Right kidney (tissue), 9 donors: Measurements from ENCODE around the gene WDR18.

Experiments used
- DNase-seq: peaks from one replicate; pipeline ENCODE4 v3.0.0-alpha.2; 2016
- long read RNA-seq, 8 donors: transcript quantifications; one replicate each; lab custom pipeline, GENCODE V29; 2026

Gene WDR18, protein sequence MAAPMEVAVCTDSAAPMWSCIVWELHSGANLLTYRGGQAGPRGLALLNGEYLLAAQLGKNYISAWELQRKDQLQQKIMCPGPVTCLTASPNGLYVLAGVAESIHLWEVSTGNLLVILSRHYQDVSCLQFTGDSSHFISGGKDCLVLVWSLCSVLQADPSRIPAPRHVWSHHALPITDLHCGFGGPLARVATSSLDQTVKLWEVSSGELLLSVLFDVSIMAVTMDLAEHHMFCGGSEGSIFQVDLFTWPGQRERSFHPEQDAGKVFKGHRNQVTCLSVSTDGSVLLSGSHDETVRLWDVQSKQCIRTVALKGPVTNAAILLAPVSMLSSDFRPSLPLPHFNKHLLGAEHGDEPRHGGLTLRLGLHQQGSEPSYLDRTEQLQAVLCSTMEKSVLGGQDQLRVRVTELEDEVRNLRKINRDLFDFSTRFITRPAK
- long read RNA-seq, donor 1, transcript WDR18-202 (10 exons, 1,608 nt): major isoform, 34 of 44 reads
- long read RNA-seq, donor 1, partial matches to known transcripts: 6 of 44 reads
- long read RNA-seq, donor 1, other reads (novel, unspliced or antisense): 0 of 44 reads
- long read RNA-seq, donor 2, transcript WDR18-202 (10 exons, 1,608 nt): major isoform, 17 of 26 reads
- long read RNA-seq, donor 2, partial matches to known transcripts: 7 of 26 reads
- long read RNA-seq, donor 2, other reads (novel, unspliced or antisense): 0 of 26 reads
- long read RNA-seq, donor 3, transcript WDR18-202 (10 exons, 1,608 nt): major isoform, 9 of 12 reads
- long read RNA-seq, donor 3, partial matches to known transcripts: 0 of 12 reads
- long read RNA-seq, donor 3, other reads (novel, unspliced or antisense): 0 of 12 reads
- long read RNA-seq, donor 4, transcript WDR18-202 (10 exons, 1,608 nt): major isoform, 24 of 26 reads
- long read RNA-seq, donor 4, partial matches to known transcripts: 0 of 26 reads
- long read RNA-seq, donor 4, other reads (novel, unspliced or antisense): 0 of 26 reads
- long read RNA-seq, donor 5, transcript WDR18-202 (10 exons, 1,608 nt): major isoform, 34 of 38 reads
- long read RNA-seq, donor 5, partial matches to known transcripts: 0 of 38 reads
- long read RNA-seq, donor 5, other reads (novel, unspliced or antisense): 0 of 38 reads
- long read RNA-seq, donor 6, transcript WDR18-202 (10 exons, 1,608 nt): major isoform, 16 of 46 reads
- long read RNA-seq, donor 6, partial matches to known transcripts: 25 of 46 reads
- long read RNA-seq, donor 6, other reads (novel, unspliced or antisense): 0 of 46 reads
- long read RNA-seq, donor 7: 0 reads
- long read RNA-seq, donor 8, transcript WDR18-202 (10 exons, 1,608 nt): major isoform, 22 of 23 reads
- long read RNA-seq, donor 8, partial matches to known transcripts: 0 of 23 reads
- long read RNA-seq, donor 8, other reads (novel, unspliced or antisense): 0 of 23 reads

DNA sequence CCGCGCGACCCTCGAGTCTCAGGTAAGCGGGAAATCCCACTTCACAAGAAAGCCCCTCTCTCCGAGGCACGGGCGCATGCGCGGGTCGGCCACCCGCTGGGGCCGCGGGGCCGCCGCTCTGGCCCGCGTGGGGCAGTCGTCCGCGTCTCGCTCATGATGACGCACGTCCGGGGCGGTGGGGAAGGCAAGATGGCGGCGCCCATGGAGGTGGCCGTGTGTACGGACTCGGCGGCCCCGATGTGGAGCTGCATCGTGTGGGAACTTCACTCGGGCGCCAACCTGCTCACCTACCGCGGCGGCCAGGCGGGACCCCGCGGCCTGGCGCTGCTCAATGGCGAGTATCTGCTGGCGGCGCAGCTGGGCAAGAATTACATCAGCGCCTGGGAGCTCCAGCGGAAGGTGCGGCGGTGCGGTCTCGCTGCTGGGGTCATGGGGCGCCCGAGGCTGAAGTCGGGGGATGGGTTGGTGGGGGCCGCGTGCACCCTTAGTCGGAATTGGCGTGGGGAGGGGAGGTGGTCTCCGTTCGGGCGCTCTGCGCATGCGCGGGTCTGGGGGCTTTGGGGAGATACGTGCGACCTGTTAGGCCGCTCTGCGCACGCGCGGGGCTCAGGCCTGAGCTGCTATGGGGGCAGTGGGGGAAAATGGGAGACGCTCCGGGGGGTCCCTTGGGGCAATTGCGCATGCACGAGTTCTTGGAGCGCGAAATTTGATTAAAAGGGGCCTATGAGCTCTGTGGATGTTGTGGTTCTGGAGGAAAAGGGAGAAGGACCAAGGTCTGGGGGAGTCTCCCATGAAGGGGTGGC, at the start of gene WDR18:
Gene WDR18, plus strand, starts transcription at position 181 of the 803 bp plus-strand sequence. Its CDS starts 9 bp downstream, at position 190.
- peak; percentile 93 for DNase-seq

DNA sequence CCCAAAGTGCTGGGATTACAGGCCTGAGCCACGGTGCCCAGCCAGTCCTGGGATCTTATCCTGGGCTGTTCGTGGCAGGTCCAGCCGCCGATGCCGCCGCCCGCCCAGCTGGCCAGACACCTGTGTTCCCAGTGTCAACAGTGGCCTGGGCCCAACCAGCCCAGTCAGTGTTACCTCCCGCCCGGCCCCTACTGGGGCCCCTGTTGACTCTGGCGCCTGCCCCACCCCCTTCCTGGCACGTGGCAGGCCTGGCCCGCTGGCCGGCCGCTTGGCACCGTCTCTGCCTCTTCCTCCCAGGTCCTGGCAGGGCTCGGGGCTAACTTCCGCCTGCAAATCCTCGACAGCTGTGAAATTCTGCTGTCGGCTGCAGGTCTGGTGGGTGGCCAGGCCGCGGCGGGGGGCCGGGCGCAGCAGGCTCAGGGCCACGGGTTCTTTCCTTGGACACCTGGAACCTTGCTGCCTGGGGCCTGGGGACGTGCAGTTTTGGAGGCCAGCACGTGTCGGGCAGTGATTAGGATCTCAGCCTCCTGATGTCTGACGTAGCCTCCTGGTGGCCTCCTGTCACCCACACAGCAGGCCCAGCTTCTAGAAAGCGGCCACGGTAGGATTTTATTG, 49.2 kb upstream of the WDR18 start:
- peak; percentile 57 for DNase-seq

DNA sequence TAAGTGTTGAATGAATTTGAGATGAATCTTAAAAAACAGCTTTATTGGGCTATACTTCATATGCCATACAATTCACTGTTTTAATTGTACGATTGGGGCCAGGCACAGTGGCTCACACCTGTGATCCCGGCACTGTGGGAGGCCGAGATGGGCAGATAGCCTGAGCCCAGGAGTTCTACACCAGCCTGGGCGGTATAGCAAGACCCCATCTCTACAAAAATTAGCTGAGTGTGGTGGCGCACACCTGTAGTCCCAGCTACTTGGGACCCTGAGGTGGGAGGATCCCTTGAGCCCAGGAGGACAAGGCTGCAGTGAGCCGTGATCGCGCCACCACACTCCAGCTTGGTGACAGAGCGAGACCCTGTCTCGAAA, 48.0 kb upstream of the WDR18 start:
- no peak for DNase-seq

DNA sequence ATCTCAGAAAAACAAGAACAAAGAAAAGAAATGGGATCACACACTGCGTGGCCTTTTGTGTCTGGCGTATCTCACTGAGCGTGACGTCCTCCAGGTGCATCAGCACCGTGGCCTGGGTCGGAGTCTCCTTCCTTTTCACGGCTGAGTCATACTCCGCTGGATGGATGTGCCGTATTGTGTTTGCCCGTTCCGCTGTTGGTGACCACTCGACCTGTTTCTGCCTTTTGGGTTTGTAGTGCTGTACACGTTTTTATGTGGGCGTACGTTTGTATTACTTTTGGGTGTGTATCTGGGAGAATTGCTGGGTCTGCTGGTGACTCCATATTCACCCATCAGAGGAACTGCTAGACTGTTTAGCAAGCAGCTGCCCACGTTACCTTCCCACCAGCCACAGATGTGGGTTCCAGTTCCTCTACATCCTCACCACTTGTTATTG, 46.9 kb upstream of the WDR18 start:
- DNase-seq: no peak

DNA sequence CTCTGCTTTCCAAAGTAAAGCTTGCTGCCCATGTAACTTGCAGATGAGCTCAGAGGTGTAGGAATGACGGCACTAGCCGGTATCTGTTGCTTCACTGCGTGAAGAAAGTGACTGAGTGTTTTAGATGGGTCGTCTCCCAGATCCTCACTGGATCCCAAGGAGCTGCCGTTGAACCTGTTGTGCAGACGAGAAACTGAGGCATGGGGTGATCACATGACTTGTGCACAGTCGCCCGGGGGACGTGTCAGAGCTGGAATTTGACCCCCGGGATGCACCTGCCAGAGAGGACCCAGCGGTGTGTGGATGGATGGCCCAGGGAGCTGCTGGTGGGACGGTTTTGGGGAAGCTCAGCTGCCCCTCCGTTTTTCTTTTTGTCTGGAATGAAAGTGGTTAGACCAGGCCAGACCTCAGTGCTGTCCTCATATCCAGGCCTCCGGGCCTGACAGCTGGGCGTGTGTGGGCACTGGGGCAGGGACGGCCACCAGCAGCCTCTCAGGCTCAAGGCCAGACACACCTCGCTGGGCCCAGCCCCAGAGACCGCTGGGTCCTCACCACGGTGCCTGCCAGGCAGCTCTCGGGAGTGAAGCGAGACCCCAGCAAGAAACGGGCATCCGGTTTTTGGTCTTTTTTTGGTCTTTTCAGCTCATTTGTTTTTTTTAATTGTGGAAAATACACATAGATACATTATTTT, 45.8 kb upstream of the WDR18 start:
- DNase-seq: no peak

DNA sequence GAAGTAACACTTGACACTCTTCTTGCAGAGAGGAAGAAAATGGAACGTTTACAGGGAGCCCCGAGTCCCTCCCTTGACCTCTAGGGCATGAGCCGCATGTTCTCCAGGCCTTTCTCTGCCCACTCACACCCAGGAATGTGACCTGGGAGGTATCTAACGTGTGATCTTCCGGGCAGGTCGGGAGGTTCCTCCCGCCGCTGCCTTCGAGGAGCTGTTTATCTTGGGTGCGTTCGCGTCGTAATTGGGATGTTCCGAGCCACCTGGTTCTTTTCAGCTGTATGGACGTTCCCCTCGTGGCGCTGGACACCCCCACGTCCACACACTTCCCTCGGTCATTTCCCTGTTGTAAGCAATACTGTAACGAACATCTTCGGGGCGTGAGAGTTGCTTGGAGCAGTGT, 44.7 kb upstream of the WDR18 start:
- DNase-seq: no peak

DNA sequence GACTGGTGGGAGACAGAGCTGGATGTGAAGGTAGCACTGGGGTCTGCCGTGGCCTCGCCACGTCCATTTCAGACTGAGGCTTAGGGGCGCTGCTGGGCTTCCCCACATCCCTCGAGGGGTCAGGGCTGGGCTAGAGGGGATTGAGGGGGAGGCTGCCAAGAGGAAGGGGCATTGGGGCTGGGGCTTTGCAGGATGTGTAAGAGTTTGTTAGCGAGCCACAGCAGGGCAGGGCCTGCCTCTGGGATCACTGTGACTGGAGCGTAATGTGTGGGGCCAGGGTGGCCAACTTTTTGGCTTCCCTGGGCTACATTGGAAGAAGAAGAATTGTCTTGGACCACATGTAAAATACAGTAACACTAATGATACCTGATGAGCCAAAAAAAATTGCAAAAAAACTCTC, 44.2 kb upstream of the WDR18 start:
- DNase-seq: no peak

DNA sequence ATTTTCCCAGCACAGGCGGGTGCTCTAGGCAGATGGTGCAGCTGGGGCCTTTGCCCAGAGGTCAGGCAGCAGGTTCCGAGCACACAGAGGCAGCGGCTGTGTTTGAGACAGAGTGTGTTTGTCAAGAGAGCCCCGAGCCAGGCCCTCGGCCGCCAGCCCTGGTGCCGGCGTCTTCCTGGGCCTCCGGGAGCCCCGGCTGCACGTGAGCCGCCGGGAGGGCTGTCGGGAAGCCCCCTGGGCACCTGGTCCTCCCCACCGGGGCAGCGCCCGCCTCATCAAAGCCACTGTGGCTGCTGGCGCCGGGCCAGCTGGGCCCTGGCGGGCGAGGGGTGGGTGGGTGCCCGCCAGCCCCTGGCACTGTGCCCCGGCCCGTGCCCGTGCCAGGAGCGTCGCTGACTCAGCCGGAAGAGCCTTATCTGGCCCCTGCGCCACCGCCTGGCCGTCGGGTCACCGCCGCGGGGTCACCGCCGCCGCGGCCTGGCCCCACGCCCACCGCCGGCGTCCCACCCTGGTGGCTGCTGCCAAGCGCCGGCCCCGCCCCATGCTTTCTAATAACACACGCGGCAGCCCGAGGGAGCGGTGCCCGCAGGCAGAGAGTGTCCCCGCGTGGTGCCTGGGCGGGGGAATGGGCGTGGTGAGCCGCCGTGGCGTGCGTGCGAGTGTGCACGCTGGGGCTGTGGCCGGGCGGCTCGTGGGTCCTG, 43.4 kb upstream of the WDR18 start:
- DNase-seq: no peak

DNA sequence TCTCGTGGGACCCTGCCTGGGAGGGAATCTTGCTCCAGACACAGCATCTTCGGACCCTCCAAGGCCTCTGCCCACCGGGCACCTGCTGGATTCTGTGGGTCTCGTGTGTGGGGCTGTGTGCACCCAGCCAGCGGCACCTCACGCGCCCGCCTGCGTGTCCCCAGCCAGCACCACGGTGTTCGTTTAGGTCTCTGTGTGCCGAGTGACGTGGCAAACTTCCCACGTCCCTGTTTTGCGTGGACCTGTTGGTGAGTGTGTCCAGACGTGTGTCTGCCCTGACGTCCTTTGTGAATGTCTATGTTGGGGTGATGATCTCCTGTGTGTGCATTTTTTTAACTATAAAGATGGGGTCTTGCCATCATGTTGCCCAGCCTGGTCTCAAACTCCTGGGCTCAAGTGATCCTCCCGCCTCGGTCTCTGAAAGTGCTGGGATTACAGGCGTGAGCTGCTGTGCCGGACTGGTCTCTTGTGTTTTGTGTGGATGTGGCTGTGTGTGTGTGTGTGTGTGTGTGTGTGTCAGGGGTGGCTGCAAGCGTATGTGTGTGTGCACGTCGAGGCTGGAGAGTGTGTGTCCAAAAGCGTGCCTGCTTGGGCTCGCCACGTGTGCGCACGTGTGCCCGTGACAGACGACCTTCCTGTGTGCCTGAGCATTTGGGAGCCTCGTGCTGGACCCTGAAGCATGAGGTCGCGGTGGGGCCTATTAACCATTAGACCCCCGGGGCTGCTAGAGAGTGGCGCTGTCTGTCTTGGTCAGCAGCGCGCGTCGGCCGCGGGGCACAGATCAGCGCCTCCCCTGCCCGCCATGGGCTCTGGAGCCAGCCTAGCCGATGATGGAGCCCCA, 42.6 kb upstream of the WDR18 start:
- no peak for DNase-seq

DNA sequence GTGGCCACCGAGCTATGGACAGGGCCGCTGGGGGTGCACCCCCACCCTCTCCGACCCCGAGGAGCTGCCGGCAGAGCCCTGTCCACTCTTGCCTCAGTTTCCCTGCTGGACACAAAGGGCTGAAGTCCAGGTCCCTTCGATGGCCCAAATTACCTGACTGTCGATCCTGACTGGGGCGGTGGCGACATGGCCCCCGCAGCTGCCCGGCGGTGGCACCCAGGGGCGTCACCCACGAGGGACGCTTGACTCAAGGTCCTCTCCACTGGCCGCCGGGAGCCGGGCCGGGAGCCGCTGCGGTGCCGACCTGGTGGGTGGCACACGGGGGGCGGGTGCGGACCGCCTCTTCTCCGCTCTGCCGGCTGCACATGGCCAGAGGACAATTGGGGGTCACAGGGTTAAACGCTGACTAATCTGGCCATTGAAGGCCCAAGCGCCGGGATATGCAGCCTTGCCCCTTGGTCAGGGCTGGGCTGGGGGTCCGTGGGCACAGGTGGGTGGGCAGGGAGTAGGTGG, 42.0 kb upstream of the WDR18 start:
- DNase-seq: no peak

DNA sequence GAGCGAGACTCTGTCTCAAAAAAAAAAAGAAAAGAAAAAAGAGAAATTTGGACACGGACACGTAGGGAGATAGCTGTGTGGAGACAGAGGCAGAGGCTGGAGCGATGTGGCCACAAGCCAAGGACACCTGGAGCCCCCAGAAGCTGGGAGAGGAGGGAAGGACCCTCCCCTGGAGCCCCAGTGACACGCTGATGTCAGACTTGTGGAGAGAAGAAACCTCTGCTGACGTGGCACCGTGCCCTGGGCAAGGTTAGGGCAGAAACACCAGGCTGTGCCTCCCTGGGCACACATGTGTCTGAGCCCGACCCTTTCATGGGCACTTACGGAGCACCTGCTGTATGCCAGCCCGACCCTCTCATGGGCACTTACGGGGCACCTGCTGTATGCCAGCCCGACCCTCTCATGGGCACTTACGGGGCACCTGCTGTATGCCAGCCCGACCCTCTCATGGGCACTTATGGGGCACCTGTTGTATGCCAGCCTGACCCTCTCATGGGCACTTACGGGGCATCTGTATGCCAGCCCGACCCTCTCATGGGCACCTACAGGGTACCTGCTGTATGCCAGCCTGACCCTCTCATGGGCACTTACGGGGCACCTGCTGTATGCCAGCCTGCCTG, 40.5 kb upstream of the WDR18 start:
- no peak for DNase-seq

DNA sequence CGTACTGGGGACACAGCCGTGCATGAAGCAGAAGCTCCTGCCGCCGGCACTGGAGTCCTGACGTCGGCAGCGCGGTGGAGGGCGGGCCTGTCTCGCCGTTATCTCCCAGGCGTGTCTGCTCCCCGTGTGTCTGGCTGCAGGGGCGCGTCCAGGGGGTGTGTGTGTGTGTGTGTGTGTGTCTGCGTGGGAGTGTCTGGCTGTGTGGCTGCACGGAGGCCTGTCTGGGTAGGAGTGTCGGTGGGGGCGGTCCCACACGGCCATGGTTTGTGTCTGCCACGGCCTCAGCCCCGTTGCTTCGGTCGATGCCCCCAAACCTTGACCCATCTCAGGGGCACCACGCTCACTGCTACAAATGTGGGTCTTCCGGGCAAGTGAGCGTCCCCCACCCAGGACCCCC, 40.0 kb upstream of the WDR18 start:
- peak; percentile 75 for DNase-seq

DNA sequence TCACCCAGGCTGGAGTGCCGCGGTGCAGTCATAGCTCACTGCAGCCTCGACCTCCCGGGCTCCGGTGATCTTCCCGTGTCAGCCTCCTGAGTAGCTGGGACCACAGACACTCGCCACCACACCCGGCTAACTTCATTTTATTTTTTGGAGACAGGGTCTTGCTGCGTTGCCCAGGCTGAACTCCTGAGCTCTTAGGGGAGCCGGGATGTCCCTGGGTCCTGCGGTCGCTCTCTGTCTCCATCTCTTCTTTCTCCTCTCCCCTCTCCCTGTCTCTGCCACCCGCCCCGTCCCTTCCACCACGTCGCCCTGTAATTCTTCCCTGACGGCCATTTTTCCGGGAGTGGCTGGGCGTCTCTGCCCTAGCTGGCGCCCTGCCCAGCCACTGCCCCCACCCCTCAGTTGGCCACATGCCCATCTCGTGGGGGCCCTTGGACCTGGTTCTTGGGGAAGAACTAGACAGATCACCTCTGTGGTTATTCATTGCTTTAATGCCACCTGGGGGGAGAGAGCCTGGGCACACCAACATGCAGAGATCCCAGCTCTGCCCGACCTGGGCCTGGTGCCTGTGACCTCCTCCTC, 39.4 kb upstream of the WDR18 start:
- no peak for DNase-seq

DNA sequence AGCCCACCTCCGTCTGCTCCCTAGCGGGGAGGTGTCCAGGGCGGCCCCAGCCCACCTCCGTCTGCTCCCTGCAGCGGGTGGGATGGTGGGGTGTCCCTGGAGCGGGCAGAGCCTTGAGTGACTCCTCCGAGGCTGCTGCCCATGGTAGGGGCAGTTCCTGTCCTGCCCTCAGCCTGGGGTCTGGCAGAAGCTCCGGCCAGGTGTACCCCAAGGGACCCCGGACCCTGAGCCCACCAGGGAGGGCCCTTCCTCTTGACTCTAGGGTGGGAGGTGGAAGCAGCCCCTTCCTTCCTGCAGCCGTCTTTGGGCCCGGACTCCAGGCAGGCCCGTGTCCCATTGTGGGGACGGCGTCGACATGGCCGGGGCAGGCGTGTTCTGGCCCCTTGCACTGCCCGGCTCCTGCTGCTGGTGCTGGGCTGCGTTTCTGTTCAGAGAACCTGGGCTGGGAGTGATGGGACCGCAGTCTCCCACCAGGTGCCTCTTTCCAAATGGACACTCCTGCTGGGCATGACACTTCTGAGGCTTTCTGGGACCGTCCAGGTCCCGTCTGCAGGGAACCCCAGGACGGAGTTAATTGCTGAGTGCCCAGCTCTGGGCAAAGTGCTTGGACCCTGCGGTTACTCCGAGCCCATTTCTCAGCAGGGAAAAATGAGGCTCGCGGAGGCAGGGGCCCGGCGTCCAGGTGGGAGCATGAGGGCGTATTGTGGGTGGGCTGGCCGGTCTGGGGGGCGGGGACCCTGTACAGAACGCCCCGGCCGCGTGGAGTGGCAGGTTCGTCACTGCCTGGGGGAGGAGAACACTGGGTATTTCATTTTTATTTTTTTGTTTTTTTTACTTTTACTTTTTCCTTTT, 38.5 kb upstream of the WDR18 start:
- no peak for DNase-seq

DNA sequence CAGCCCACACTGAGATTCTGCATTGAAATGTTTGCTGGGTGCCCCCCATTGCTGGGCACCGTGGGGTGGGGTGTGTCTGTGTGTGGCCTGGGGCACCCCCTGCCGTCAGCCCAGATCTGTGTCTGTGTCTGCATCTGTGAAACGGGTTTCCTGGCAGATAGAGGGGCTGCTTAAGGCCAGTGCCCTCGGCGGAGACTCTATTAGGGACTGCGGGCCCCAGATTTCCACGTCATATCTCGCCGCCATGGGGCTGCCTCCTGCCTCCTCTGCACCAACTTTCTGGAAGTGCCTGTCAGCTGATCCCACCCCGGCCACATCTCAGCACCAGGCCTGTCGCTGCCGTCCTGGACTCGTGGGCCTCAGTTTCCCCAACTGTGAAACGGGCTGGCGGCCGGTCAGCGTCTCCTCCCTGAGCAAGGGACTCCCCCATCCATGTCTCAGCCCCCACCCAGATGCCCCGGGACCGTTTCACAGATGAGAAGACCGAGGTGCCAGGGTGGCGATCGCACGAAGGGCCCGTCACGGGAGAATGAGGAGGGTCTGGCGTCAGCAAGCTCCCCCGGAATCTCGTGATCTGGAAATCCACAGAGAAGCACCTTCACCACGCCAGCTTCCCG, 36.9 kb upstream of the WDR18 start:
- no peak for DNase-seq
